Stimulated activated CD8-positive, alpha-beta memory T cell treated with anti-CD3 and anti-CD28 coated beads, Interleukin-12 subunit alpha, Interleukin-12 subunit beta, amount 100 ng/mL, for 4 hours (primary cell): ENCODE measurements around the gene NRXN3.

ENCODE experiments used
- DNase-seq: peaks from one replicate; pipeline ENCODE4 v3.0.0-alpha.2; 2020; ENCODE audit warnings: low read depth

Gene NRXN3

GRCh38 chr14:78319887-78320635 is 149.9 kb downstream of the NRXN3 start:
- no peak for DNase-seq

DNA sequence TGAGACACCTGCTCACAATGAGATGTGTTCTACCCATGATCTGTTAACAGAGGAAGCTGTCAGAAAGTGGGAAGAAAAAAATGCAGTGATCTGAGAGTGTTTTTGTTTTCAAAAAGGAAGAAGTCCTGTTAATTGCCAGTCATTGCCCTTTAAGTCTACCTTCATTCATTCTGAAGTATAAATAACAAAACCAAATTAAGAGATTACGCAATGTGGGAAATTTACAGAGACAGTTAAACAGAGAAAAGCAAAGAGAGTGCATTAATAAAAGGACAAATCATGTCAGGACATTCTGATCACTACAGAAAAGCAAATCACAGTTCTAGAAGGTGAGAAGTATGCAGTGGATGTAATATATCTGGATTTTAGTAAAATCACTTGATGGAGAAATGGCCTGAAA is 154.2 kb downstream of the NRXN3 start:
- DNase-seq, result no peak

- DNase-seq, result no peak
Measured at GRCh38 chr14:78325911-78326310, 155.7 kb downstream of the NRXN3 start.

DNA sequence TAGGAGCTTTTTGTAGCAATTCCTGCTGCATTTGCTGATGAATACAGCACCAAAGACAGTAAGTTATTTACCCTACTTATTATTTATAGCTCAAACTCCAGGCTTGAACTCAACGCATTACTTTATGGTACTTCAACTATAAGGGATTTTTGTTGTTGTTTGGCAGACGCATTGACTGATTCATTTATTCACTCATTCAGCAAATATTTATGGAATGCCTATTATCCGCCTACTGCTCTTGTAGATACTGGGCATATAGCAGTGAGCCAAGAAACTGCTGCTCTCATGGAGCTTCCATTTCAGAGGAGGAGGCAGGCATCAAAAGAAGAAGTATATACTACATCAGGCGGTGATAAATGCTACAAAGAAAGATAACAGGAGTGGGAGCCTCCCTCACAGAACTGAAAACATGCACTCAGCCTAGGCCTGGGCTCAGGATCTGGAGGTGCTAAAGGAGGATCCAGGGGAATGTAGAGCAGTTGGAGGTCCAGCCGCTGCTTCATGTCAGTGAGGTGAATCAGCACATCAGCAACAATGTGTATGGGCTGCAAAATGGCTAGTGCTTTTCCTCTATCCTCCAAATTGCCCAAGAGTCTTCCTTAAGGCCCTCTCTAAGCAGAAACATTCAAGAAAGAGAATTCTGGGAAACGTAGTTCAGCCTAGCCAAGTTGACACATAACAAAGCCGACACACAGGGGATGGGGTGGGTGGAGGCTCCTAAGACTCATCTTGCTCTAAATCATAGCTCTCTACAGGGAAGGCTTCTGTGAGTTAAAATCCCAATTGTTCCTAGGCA is 157.5 kb downstream of the NRXN3 start:
- no peak for DNase-seq

- DNase-seq, result no peak
Measured at GRCh38 chr14:78329371-78329770, 159.2 kb downstream of the NRXN3 start.

DNA sequence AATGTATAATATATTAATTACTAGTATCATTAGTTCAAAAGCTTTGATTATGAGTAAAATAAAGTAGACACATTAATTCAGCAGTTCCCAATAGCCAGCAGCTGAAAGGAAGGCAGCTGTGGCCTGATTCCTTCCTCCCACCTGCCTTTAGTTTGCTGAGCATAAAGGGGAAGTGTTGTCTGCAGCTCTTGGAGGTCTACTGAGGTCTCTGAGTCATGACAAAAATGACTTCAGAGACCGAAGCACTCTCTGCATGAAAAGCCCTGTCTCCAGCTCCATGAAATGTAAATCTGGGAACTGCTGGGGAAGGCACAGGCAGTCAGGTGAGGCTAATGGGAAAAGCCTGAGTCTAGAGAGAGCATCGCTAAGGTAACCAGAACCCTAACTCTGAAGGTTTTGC is 165.4 kb downstream of the NRXN3 start:
- DNase-seq, result no peak

DNA sequence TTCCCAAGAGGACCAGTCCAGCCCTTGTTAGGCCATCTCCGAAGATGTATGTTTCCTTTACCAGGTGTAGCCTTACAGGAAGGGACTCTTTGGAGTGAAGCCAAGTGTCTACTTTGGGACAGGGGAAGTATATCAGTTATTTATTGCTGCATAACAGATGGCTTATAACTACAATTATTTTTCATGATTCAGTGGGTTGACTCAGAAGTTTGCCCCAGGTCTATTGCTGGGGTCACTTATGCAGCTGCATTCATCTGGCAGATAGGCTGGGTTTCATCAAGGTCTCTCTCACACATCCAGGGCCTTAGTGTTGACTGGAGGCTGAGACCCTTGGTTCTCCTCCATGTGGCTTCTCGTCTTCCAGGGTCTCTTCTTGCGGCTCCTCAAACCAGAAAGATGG is 170.1 kb downstream of the NRXN3 start:
- no peak for DNase-seq

GRCh38 chr14:78341827-78342389 is 171.7 kb downstream of the NRXN3 start:
- no peak for DNase-seq

GRCh38 chr14:78342879-78343278 is 172.7 kb downstream of the NRXN3 start:
- DNase-seq, result no peak

DNA sequence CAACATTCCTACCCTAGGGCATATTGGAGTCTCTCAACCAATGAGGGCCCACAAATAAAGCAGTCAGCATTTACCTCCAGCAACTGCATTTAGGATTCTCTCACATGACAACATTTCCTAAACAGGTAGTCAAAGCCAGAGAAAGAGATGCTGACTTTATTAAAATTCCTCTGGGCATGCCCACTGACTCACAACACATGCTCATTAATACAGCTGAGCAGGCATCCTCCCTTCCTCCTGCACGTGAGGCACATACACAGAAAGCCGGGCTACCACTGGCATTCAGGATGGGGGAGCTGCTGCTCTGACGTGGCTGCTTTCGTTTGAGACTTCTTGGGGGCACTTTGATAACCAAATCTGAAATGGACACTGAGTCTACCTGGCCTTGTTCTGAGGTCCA is 174.1 kb downstream of the NRXN3 start:
- DNase-seq, result no peak

- DNase-seq, result no peak
Measured at GRCh38 chr14:78345131-78345744, 175.1 kb downstream of the NRXN3 start.

DNA sequence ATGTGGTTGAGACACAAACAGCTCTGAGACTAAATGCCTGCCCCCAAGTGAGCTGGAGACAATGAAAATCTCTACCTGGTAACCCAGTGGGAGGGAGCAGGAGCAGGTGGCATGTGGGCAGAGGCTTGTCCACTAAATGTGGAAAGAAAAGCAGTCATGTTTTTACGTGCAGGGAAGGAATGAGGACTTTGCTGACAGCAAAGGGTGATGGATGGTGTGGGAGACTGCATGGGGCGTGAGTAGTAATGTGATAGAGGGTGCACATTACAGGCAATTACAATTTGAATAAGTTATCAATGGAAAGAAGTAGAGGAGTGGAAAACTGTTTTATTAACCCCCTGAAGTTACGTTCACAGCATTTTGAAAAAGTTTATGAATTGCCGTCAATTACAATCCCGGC is 176.6 kb downstream of the NRXN3 start:
- DNase-seq, result no peak

GRCh38 chr14:78355109-78355508 is 184.9 kb downstream of the NRXN3 start:
- DNase-seq, result no peak

DNA sequence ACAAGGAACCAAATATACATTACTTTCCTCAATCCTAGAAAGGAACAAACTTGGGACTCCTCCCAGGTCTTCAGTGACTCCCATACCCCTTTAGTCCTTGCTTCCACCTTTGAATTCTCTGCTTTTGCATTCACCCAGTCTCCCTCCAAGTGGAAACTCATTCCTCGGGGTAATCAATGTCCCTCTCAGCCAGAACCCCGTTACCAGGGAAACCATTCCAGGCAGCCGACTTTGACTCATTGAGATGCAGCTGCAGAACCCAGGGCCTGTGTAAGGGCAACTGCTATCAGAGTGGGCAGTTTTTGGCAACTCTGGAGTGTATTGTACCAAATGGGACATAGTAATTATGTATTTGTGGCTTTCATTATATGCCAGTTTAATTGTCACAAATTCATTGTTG is 186.2 kb downstream of the NRXN3 start:
- no peak for DNase-seq

GRCh38 chr14:78358591-78358990 is 188.4 kb downstream of the NRXN3 start:
- DNase-seq, result no peak

DNA sequence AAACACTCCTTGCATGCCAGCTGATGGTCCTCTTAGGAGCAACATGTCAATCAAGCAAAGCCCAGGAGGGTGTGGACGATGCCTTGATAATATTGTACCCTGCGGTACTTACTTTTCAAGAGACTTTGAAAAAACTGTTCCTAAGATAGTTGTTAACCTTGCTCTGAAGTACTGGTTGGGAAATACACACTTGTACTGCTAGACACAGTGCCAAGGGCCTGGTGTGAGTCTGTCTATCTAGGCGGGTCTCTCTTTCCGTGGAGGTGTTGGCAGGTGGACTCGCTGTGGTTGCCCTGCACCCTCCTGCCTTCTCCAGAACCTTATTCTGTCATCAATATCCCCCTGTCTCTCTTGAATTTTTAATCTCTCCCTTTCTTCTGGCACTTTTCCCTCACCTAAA is 189.4 kb downstream of the NRXN3 start:
- DNase-seq, result no peak

DNA sequence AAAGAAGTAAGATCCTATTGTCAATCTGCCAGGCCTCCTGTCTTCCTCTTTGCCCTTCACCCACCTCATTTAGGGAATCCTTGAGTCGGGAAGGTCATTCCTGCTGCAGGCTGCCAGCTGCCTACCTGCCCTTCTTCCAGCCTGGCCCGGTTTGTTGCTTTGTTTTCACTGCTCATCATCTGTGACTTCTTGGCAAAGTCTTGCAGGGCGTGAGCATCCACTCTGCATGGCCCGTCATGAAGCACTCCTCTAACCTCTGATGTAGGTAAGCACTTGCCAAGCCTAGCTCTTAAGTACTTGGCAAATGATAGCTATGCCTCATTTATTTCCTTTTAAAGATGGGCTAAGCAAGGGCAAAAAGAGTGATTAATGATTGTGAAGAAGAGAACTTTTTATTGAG is 192.8 kb downstream of the NRXN3 start:
- DNase-seq, result no peak

DNA sequence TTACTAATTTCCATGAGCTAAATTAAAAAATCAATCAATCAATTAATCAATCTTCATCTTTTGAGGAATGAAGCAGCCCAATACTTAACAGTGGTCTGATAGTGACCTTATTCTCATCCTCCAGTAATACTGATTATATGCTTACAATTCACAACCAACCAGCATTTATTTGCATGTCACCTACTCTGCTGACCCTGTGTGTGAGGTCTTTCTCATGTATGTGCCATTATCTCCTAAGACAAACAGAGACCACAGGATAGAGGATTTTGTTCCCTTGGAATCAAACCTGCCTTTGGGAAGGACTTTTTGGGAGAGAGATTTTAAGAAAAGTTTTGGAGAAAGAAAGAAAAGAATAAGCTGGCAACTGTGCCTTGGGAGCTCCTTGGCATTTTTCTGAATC is 197.2 kb downstream of the NRXN3 start:
- DNase-seq, result no peak

DNA sequence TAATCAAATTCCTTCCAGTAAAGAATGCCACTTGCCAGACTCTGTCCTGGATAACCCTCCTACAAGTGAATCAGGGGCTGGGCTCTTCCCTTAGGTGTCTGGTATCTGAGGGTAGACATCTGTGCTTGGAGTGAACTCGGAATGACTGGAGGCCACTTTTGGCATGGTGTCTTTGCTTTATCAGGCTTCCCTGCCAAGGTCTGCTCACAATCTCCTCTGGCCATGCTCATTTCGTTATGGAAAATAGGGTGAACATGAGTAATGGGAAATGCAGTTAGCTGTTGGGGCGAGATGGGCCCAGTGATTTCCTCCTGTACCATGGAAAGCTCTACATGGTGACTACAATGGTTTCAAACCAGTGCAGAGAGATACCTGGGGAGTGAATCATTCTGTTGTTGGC is 212.9 kb downstream of the NRXN3 start:
- no peak for DNase-seq

DNA sequence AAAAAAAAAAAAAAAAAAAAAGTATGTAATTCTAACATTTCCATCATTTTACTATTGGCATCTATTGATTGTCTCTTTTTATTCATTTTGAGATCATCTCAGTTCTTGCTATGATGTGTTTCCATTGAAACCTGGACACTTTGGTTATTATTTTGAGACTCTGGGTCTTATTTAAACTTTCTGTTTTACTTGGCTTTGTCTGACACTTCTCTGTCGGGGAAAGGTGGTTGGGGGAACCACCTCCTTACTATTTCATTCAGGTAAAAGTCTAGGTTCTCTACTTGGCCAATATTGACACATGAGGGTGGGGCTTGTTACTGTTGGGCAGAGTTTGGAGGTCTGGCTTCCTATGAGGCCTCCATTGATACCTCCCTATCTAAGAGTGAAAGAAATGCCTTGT is 228.0 kb downstream of the NRXN3 start:
- no peak for DNase-seq

- no peak for DNase-seq
Measured at GRCh38 chr14:78399316-78399889, 229.2 kb downstream of the NRXN3 start.

DNA sequence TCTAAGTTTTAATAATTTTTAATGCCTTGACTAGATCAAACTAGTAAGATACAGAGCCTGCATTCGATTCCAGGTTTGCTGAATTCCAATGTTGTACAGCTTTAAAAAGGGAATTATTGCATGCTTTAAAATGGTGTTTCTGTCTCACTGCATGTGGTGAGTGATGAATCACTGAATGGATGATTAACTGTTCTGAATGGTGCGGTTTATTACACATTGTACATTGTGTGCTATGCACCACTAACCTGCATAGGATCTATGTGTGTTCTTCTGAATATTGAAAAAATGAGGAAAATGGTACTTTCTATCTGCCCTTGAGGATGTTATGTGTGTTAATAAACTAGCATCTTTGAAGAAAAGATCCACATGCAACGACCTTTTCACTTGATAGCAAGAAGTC is 231.7 kb downstream of the NRXN3 start:
- no peak for DNase-seq
